Glutamatergic neuron (in vitro differentiated cells): ENCODE results near the gene XRN2. TPM values are rescaled to one million over a fixed set of nuclear protein-coding genes. Genes with fewer than 3 reads are reported as not detected.

Experiments
- DNase-seq: peaks from one replicate; pipeline ENCODE4 v3.0.0; 2022
- H3K27ac Mint-ChIP-seq: one replicate; pipeline ENCODE4 v1.8.0; 2020; ENCODE audit warnings: mild to moderate bottlenecking, mixed read lengths, inconsistent platforms; ENCODE audit not compliant: unreplicated experiment
- H3K27me3 Mint-ChIP-seq: one replicate; pipeline ENCODE4 v1.8.0; 2020; ENCODE audit warnings: mild to moderate bottlenecking, moderate library complexity, mixed read lengths, inconsistent platforms; ENCODE audit not compliant: unreplicated experiment
- H3K36me3 Mint-ChIP-seq: one replicate; pipeline ENCODE4 v1.8.0; 2020; ENCODE audit warnings: mild to moderate bottlenecking, mixed read lengths, inconsistent platforms; ENCODE audit not compliant: unreplicated experiment
- H3K4me1 Mint-ChIP-seq: one replicate; pipeline ENCODE4 v1.8.0; 2020; ENCODE audit warnings: mild to moderate bottlenecking, low read depth, mixed read lengths, inconsistent platforms; ENCODE audit not compliant: unreplicated experiment
- H3K4me3 Mint-ChIP-seq: one replicate; pipeline ENCODE4 v1.8.0; 2020; ENCODE audit warnings: mild to moderate bottlenecking, mixed read lengths, inconsistent platforms; ENCODE audit not compliant: unreplicated experiment
- H3K9me3 Mint-ChIP-seq: one replicate; pipeline ENCODE4 v1.8.0; 2020; ENCODE audit warnings: mild to moderate bottlenecking, moderate library complexity, mixed read lengths, inconsistent platforms; ENCODE audit not compliant: unreplicated experiment
- CTCF ChIP-seq: fragments of 200-600 bp; sonication (generic); IDR thresholded peaks from one replicate; pipeline ENCODE4 v1.5.0; 2021; ENCODE audit not compliant: partially characterized antibody, unreplicated experiment
- total RNA-seq: library from RNA; stranded (reverse); fragmentation: NEBNext Ultra II Directional; extraction: Animal tissue kit (Norgen Biotek cat#: 25700); gene quantifications from one replicate; pipeline ENCODE4 v1.2.1, GENCODE V29; 2021; ENCODE audit not compliant: unreplicated experiment

Gene XRN2
- total RNA-seq, 1 donor from 2014 or later: 86.2 TPM

- Mint-ChIP-seq H3K4me3 (no peak overlapping the region), H3K9me3 (peaks cover 3% of the 10 kb centered on the region), H3K27ac (no peak overlapping the region), H3K27me3 (no peaks in the 10 kb centered on the region), H3K36me3 (peaks cover 11% of the 10 kb centered on the region), H3K4me1 (peaks cover 9% of the 10 kb centered on the region)
- DNase-seq: no peak
- TF ChIP-seq CTCF: no peak
Observed at GRCh38 chr20:21336455-21337151, 33.5 kb downstream of the XRN2 start.

- Mint-ChIP-seq H3K27me3 (no peaks in the 10 kb centered on the region), H3K27ac (no peak overlapping the region), H3K36me3 (peaks cover 11% of the 10 kb centered on the region), H3K4me3 (no peak overlapping the region), H3K4me1 (peaks cover 9% of the 10 kb centered on the region), H3K9me3 (peaks cover 3% of the 10 kb centered on the region)
- TF ChIP-seq CTCF: no peak
- no peak for DNase-seq
Observed at GRCh38 chr20:21338291-21338690, 35.2 kb downstream of the XRN2 start.

GRCh38 chr20:21339499-21339898 is 36.4 kb downstream of the XRN2 start:
- Mint-ChIP-seq H3K4me1 (peaks cover 12% of the 10 kb centered on the region), H3K4me3 (no peak overlapping the region), H3K36me3 (peaks cover 11% of the 10 kb centered on the region), H3K9me3 (peaks cover 2% of the 10 kb centered on the region), H3K27me3 (no peaks in the 10 kb centered on the region), H3K27ac (no peak overlapping the region)
- no peak for DNase-seq
- TF ChIP-seq CTCF: no peak

GRCh38 chr20:21340991-21341697 is 38.0 kb downstream of the XRN2 start:
- no peak for DNase-seq
- Mint-ChIP-seq H3K4me3 (no peak overlapping the region), H3K4me1 (peaks cover 12% of the 10 kb centered on the region), H3K9me3 (peaks cover 2% of the 10 kb centered on the region), H3K36me3 (peaks cover 11% of the 10 kb centered on the region), H3K27me3 (no peaks in the 10 kb centered on the region), H3K27ac (no peak overlapping the region)
- TF ChIP-seq CTCF: no peak
